Left hindlimb (tissue), 1 donor: Measurements from ENCODE around the gene LTB4R.

Source experiments
- DNase-seq: peaks from one replicate; pipeline ENCODE4 v3.0.0-alpha.2; 2018

LTB4R gene

GRCh38 chr14:24304019-24304387 is 7.3 kb upstream of the LTB4R start:
- no peak for DNase-seq

GRCh38 chr14:24307156-24307574 is 4.1 kb upstream of the LTB4R start:
- DNase-seq: no peak

GRCh38 chr14:24307575-24308341 is 3.5 kb upstream of the LTB4R start, which contains the start of gene CIDEB:
Gene CIDEB, minus strand, starts transcription at chr14:24307977. Its CDS starts 119 bp downstream, at chr14:24307858.
- no peak for DNase-seq

- DNase-seq: no peak
These were observed 2.8 kb upstream of the LTB4R start for GRCh38 chr14:24308342-24309124.

GRCh38 chr14:24309538-24310264 is 1.6 kb upstream of the LTB4R start, which contains the start of gene LTB4R2:
Gene LTB4R2, plus strand, starts transcription at chr14:24310140. Its CDS starts 525 bp downstream, at chr14:24310665.
- DNase-seq: no peak

- no peak for DNase-seq
These were observed 1.0 kb upstream of the LTB4R start for GRCh38 chr14:24310265-24310645.

- no peak for DNase-seq
These were observed 724 bp downstream of the LTB4R start for GRCh38 chr14:24311837-24312615.

GRCh38 chr14:24312736-24313507 is 1.6 kb downstream of the LTB4R start:
- no peak for DNase-seq

- no peak for DNase-seq
These were observed 2.6 kb downstream of the LTB4R start for GRCh38 chr14:24313913-24314312.

GRCh38 chr14:24314377-24315193 is 3.3 kb downstream of the LTB4R start:
- DNase-seq: no peak

GRCh38 chr14:24315243-24315806 is 4.0 kb downstream of the LTB4R start:
- no peak for DNase-seq

GRCh38 chr14:24315807-24316596 is 4.7 kb downstream of the LTB4R start:
- DNase-seq: no peak

- DNase-seq: no peak
These were observed 5.3 kb downstream of the LTB4R start for GRCh38 chr14:24316597-24316950.

- no peak for DNase-seq
These were observed 6.0 kb downstream of the LTB4R start for GRCh38 chr14:24317141-24317928.

- no peak for DNase-seq
These were observed 10.1 kb downstream of the LTB4R start for GRCh38 chr14:24321212-24321975.

GRCh38 chr14:24322672-24323071 is 11.4 kb downstream of the LTB4R start:
- DNase-seq: no peak

GRCh38 chr14:24323341-24323740 is 12.0 kb downstream of the LTB4R start:
- peak; percentile 3 for DNase-seq

- peak; percentile 28 for DNase-seq
These were observed 12.7 kb downstream of the LTB4R start for GRCh38 chr14:24324024-24324423.
